Gastroesophageal sphincter (tissue), 3 donors: ENCODE results near the gene PGBD4.

ENCODE experiments used
- POLR2A ChIP-seq, 2 donors: fragments of 450-650 bp; IDR thresholded peaks; one replicate each; pipeline ENCODE4 v1.6.1; 2017; ENCODE audit warnings: antibody characterized with exemption in 2 of 2, mild to moderate bottlenecking in 2 of 2, moderate library complexity in 1 of 2
- TF ChIP-seq, protein P1 (sequence below), 4 experiments: fragments of 200-600 bp in 2 of 4; fragments of 450-650 bp in 2 of 4; sonication (generic) in 1 of 4; IDR thresholded peaks; one replicate each; pipeline ENCODE4 v1.5.1; 2017 to 2019; ENCODE audit warnings: antibody characterized with exemption in 4 of 4, mild to moderate bottlenecking in 2 of 4, moderate library complexity in 2 of 4

- TF ChIP-seq, protein P1, sequence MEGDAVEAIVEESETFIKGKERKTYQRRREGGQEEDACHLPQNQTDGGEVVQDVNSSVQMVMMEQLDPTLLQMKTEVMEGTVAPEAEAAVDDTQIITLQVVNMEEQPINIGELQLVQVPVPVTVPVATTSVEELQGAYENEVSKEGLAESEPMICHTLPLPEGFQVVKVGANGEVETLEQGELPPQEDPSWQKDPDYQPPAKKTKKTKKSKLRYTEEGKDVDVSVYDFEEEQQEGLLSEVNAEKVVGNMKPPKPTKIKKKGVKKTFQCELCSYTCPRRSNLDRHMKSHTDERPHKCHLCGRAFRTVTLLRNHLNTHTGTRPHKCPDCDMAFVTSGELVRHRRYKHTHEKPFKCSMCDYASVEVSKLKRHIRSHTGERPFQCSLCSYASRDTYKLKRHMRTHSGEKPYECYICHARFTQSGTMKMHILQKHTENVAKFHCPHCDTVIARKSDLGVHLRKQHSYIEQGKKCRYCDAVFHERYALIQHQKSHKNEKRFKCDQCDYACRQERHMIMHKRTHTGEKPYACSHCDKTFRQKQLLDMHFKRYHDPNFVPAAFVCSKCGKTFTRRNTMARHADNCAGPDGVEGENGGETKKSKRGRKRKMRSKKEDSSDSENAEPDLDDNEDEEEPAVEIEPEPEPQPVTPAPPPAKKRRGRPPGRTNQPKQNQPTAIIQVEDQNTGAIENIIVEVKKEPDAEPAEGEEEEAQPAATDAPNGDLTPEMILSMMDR (IDR thresholded peaks at IDR 0.05), result no peak
- no peak for TF ChIP-seq POLR2A (IDR thresholded peaks at IDR 0.05)
Observed at GRCh38 chr15:34114215-34114614, 12.3 kb downstream of the PGBD4 start.
